ENCODE measurements around the gene HAUS7.

The HAUS7 gene

GRCh38 chrX:153502796-153503195 is 32.4 kb upstream of the HAUS7 start:
- no peak overlapping the region for H2BK5ac ChIP-seq (ENCODE audit: low read length)
- H3K4me2 ChIP-seq (ENCODE audit: insufficient read depth, low read length, poor library complexity, severe bottlenecking), result no peak overlapping the region
- H2BK15ac ChIP-seq (ENCODE audit: low read length), result no peak overlapping the region
- H2BK12ac ChIP-seq (ENCODE audit: low read length), result no peak overlapping the region
- no peak overlapping the region for H3K14ac ChIP-seq (ENCODE audit: low read length)
- no peaks in the 10 kb centered on the region for H3K9me3 ChIP-seq (replicated peaks in 1 of 2; ENCODE audit: control insufficient read depth in 2 of 2, insufficient read depth in 1 of 2, low read depth in 1 of 2, low read length in 2 of 2)
- no peak overlapping the region for H4K8ac ChIP-seq (ENCODE audit: low read depth, low read length)
- no peak overlapping the region for H3K4ac ChIP-seq (ENCODE audit: low read length)
- H2AK5ac ChIP-seq (ENCODE audit: low read depth, low read length), result no peak overlapping the region
- no peaks in the 10 kb centered on the region for H3K4me1 ChIP-seq (ENCODE audit: control insufficient read depth in 2 of 2, insufficient read depth in 1 of 2, low read depth in 1 of 2, low read length in 2 of 2)
- no peaks in the 10 kb centered on the region for H3K79me1 ChIP-seq (ENCODE audit: low read depth, low read length)
- no peak overlapping the region for H3K9ac ChIP-seq (ENCODE audit: low read depth, low read length, poor library complexity)
- no peak overlapping the region for H3K4me3 ChIP-seq (ENCODE audit: low read length in 2 of 2)
- no peak overlapping the region for H3K23ac ChIP-seq (ENCODE audit: low read depth, low read length, poor library complexity)
- no peak overlapping the region for H2AFZ ChIP-seq (ENCODE audit: low read length)
- H3K27ac ChIP-seq (replicated peaks; ENCODE audit: low read length), result no peak overlapping the region
- H3K36me3 ChIP-seq (replicated peaks in 1 of 2; ENCODE audit: control insufficient read depth in 2 of 2, insufficient read depth in 2 of 2, low read length in 2 of 2), result no peaks in the 10 kb centered on the region
- no peak overlapping the region for H3K18ac ChIP-seq (ENCODE audit: low read length)
- WGBS, 2 donors (ENCODE audit: extremely low coverage in 2 of 2, insufficient read length in 2 of 2, insufficient replicate concordance in 1 of 2), result no CpG with 5 or more reads among the region's 14 CpGs
- H3K27me3 ChIP-seq (ENCODE audit: control insufficient read depth in 3 of 3, insufficient read depth in 3 of 3, low read depth in 1 of 3, low read length in 3 of 3), result no peaks in the 10 kb centered on the region
- no peak overlapping the region for H4K91ac ChIP-seq (ENCODE audit: low read depth, low read length, poor library complexity)
- no peak for DNase-seq (ENCODE audit: low spot score)
- H2BK120ac ChIP-seq (ENCODE audit: low read depth, low read length), result no peak overlapping the region

- Histone ChIP-seq H3K27ac (replicated peaks; ENCODE audit: low read length) (no peak overlapping the region), H2AK5ac (ENCODE audit: low read depth, low read length) (no peak overlapping the region), H4K8ac (ENCODE audit: low read depth, low read length) (no peak overlapping the region), H3K4me1 (ENCODE audit: control insufficient read depth in 2 of 2, insufficient read depth in 1 of 2, low read depth in 1 of 2, low read length in 2 of 2) (no peaks in the 10 kb centered on the region), H3K79me1 (ENCODE audit: low read depth, low read length) (no peaks in the 10 kb centered on the region), H3K9ac (ENCODE audit: low read depth, low read length, poor library complexity) (no peak overlapping the region), H3K9me3 (replicated peaks in 1 of 2; ENCODE audit: control insufficient read depth in 2 of 2, insufficient read depth in 1 of 2, low read depth in 1 of 2, low read length in 2 of 2) (no peaks in the 10 kb centered on the region), H2BK5ac (ENCODE audit: low read length) (no peak overlapping the region), H3K18ac (ENCODE audit: low read length) (no peak overlapping the region), H2BK15ac (ENCODE audit: low read length) (no peak overlapping the region), H2BK120ac (ENCODE audit: low read depth, low read length) (no peak overlapping the region), H3K14ac (ENCODE audit: low read length) (no peak overlapping the region), H3K36me3 (replicated peaks in 1 of 2; ENCODE audit: control insufficient read depth in 2 of 2, insufficient read depth in 2 of 2, low read length in 2 of 2) (no peaks in the 10 kb centered on the region), H2BK12ac (ENCODE audit: low read length) (no peak overlapping the region), H3K4me3 (ENCODE audit: low read length in 2 of 2) (no peak overlapping the region), H3K27me3 (ENCODE audit: control insufficient read depth in 3 of 3, insufficient read depth in 3 of 3, low read depth in 1 of 3, low read length in 3 of 3) (no peaks in the 10 kb centered on the region), H3K4ac (ENCODE audit: low read length) (no peak overlapping the region), H4K91ac (ENCODE audit: low read depth, low read length, poor library complexity) (no peak overlapping the region), H3K4me2 (ENCODE audit: insufficient read depth, low read length, poor library complexity, severe bottlenecking) (no peak overlapping the region), H3K23ac (ENCODE audit: low read depth, low read length, poor library complexity) (no peak overlapping the region), H2AFZ (ENCODE audit: low read length) (no peak overlapping the region)
- DNase-seq (ENCODE audit: low spot score), result no peak
- WGBS, 2 donors (ENCODE audit: extremely low coverage in 2 of 2, insufficient read length in 2 of 2, insufficient replicate concordance in 1 of 2), result no CpG with 5 or more reads among the region's 10 CpGs
Measured at GRCh38 chrX:153502131-153502530, 31.8 kb upstream of the HAUS7 start.

DNA sequence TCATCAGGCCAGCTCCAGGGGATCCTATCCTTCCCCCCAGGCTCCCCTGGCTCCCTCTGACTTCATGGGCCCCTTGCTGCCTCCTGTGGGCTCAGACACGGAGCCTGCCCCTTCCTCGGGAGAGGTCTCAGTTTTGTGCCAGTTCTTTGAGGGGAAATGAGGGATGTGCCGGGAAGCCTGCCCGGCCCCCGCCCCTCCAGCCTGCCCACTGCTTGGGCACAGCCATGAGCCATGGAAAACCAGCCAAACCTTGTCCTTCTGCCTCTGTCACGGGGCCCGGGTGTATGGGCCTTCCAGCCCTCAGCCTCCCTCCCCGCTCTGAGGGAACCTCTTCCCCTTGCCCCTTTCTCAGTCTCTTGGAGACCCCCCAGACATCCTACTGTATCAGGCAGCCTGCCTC is 31.2 kb upstream of the HAUS7 start:
- no peak overlapping the region for H2BK5ac ChIP-seq (ENCODE audit: low read length)
- H3K79me1 ChIP-seq (ENCODE audit: low read depth, low read length), result no peaks in the 10 kb centered on the region
- H3K9me3 ChIP-seq (replicated peaks in 1 of 2; ENCODE audit: control insufficient read depth in 2 of 2, insufficient read depth in 1 of 2, low read depth in 1 of 2, low read length in 2 of 2), result no peaks in the 10 kb centered on the region
- no peak overlapping the region for H2AFZ ChIP-seq (ENCODE audit: low read length)
- DNase-seq (ENCODE audit: low spot score), result no peak
- peak overlapping the region; percentile 48 for H3K18ac ChIP-seq (ENCODE audit: low read length)
- no peaks in the 10 kb centered on the region for H3K27me3 ChIP-seq (ENCODE audit: control insufficient read depth in 3 of 3, insufficient read depth in 3 of 3, low read depth in 1 of 3, low read length in 3 of 3)
- no peak overlapping the region for H4K8ac ChIP-seq (ENCODE audit: low read depth, low read length)
- no peaks in the 10 kb centered on the region for H3K4me1 ChIP-seq (ENCODE audit: control insufficient read depth in 2 of 2, insufficient read depth in 1 of 2, low read depth in 1 of 2, low read length in 2 of 2)
- H3K4ac ChIP-seq (ENCODE audit: low read length), result no peak overlapping the region
- H3K14ac ChIP-seq (ENCODE audit: low read length), result no peak overlapping the region
- H2BK12ac ChIP-seq (ENCODE audit: low read length), result no peak overlapping the region
- H3K4me3 ChIP-seq (ENCODE audit: low read length in 2 of 2), result no peak overlapping the region
- H3K27ac ChIP-seq (replicated peaks; ENCODE audit: low read length), result no peak overlapping the region
- no peak overlapping the region for H2AK5ac ChIP-seq (ENCODE audit: low read depth, low read length)
- WGBS, 2 donors (ENCODE audit: extremely low coverage in 2 of 2, insufficient read length in 2 of 2, insufficient replicate concordance in 1 of 2), result no CpG with 5 or more reads among the region's 8 CpGs
- no peaks in the 10 kb centered on the region for H3K36me3 ChIP-seq (replicated peaks in 1 of 2; ENCODE audit: control insufficient read depth in 2 of 2, insufficient read depth in 2 of 2, low read length in 2 of 2)
- no peak overlapping the region for H3K9ac ChIP-seq (ENCODE audit: low read depth, low read length, poor library complexity)
- no peak overlapping the region for H3K23ac ChIP-seq (ENCODE audit: low read depth, low read length, poor library complexity)
- H3K4me2 ChIP-seq (ENCODE audit: insufficient read depth, low read length, poor library complexity, severe bottlenecking), result no peak overlapping the region
- H2BK120ac ChIP-seq (ENCODE audit: low read depth, low read length), result no peak overlapping the region
- no peak overlapping the region for H4K91ac ChIP-seq (ENCODE audit: low read depth, low read length, poor library complexity)
- H2BK15ac ChIP-seq (ENCODE audit: low read length), result no peak overlapping the region

DNA sequence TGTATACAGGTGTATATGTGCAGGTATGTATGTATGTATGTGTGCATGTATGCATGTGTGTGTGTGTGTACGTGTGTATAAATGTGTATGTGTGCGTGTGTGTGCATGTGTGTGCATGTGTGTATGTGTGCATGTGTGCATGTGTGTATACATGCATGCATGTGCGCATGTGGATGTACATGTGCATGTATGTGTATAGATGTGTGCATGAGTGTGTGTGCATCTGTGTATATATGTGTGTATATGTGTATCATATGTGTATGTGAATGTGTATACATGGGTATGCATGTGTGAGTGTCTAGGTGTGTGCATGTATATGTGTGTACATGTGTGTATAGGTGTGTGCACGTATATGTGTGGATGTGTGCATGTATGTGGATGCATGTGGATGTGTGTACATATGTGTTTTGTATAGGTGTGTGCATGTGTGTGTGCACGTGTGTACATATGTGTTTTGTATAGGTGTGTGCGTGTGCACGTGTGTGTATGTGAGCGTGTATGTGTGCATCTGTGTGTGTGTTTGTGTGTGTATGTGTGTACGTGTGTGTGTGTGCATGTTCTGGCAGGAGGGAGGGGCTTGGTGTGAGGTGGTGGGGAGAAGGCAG is 30.4 kb upstream of the HAUS7 start:
- H3K18ac ChIP-seq (ENCODE audit: low read length), result no peak overlapping the region
- H2AFZ ChIP-seq (ENCODE audit: low read length), result no peak overlapping the region
- no peak overlapping the region for H3K14ac ChIP-seq (ENCODE audit: low read length)
- peaks cover 0 to 3% (median 0%) of the 10 kb centered on the region in 3 experiments for H3K27me3 ChIP-seq (ENCODE audit: control insufficient read depth in 3 of 3, insufficient read depth in 3 of 3, low read depth in 1 of 3, low read length in 3 of 3)
- no CpG with 5 or more reads among the region's 9 CpGs for WGBS, 2 donors (ENCODE audit: extremely low coverage in 2 of 2, insufficient read length in 2 of 2, insufficient replicate concordance in 1 of 2)
- no peaks in the 10 kb centered on the region for H3K9me3 ChIP-seq (replicated peaks in 1 of 2; ENCODE audit: control insufficient read depth in 2 of 2, insufficient read depth in 1 of 2, low read depth in 1 of 2, low read length in 2 of 2)
- no peak overlapping the region for H3K27ac ChIP-seq (replicated peaks; ENCODE audit: low read length)
- H4K8ac ChIP-seq (ENCODE audit: low read depth, low read length), result no peak overlapping the region
- H4K91ac ChIP-seq (ENCODE audit: low read depth, low read length, poor library complexity), result no peak overlapping the region
- DNase-seq (ENCODE audit: low spot score), result no peak
- no peak overlapping the region for H3K4me3 ChIP-seq (ENCODE audit: low read length in 2 of 2)
- no peak overlapping the region for H3K23ac ChIP-seq (ENCODE audit: low read depth, low read length, poor library complexity)
- no peak overlapping the region for H2AK5ac ChIP-seq (ENCODE audit: low read depth, low read length)
- no peaks in the 10 kb centered on the region for H3K79me1 ChIP-seq (ENCODE audit: low read depth, low read length)
- H2BK120ac ChIP-seq (ENCODE audit: low read depth, low read length), result no peak overlapping the region
- H3K36me3 ChIP-seq (replicated peaks in 1 of 2; ENCODE audit: control insufficient read depth in 2 of 2, insufficient read depth in 2 of 2, low read length in 2 of 2), result no peaks in the 10 kb centered on the region
- H3K4ac ChIP-seq (ENCODE audit: low read length), result no peak overlapping the region
- no peak overlapping the region for H2BK15ac ChIP-seq (ENCODE audit: low read length)
- no peak overlapping the region for H2BK12ac ChIP-seq (ENCODE audit: low read length)
- H3K4me2 ChIP-seq (ENCODE audit: insufficient read depth, low read length, poor library complexity, severe bottlenecking), result no peak overlapping the region
- H3K4me1 ChIP-seq (ENCODE audit: control insufficient read depth in 2 of 2, insufficient read depth in 1 of 2, low read depth in 1 of 2, low read length in 2 of 2), result no peaks in the 10 kb centered on the region
- H3K9ac ChIP-seq (ENCODE audit: low read depth, low read length, poor library complexity), result no peak overlapping the region
- no peak overlapping the region for H2BK5ac ChIP-seq (ENCODE audit: low read length)

Measured in neuronal stem cell (in vitro differentiated cells).